RWPE2 (cell line): ENCODE measurements around the gene CTNND1.
A peak's percentile ranks its signal among the peaks of the same experiment; 100 is the strongest.

Source experiments
- ATAC-seq: fragments of 200-7000 bp; cut with Tn5 transposase; 3 replicates; pipeline ENCODE4 v1.9.1; 2021; ENCODE audit warnings: low read depth
- DNase-seq: peaks from one replicate; pipeline ENCODE4 v3.0.0-alpha.2; 2020; ENCODE audit warnings: low spot score
- H3K27ac ChIP-seq: fragments of 450-650 bp; 2 replicates; pipeline ENCODE4 v1.5.1; 2017; ENCODE audit warnings: mild to moderate bottlenecking; ENCODE audit not compliant: poor library complexity, severe bottlenecking
- H3K27me3 ChIP-seq: fragments of 250-450 bp; sonication (Bioruptor Pico); 2 replicates; pipeline ENCODE4 v1.5.1; 2021; ENCODE audit warnings: mild to moderate bottlenecking, moderate library complexity; ENCODE audit not compliant: insufficient read depth, poor library complexity, severe bottlenecking
- H3K36me3 ChIP-seq: fragments of 250-450 bp; sonication (Bioruptor Pico); 2 replicates; pipeline ENCODE4 v1.5.1; 2020; ENCODE audit warnings: low read depth, mild to moderate bottlenecking, moderate library complexity
- H3K4me1 ChIP-seq: fragments of 250-450 bp; sonication (Bioruptor Pico); 2 replicates; pipeline ENCODE4 v1.5.1; 2021; ENCODE audit warnings: mild to moderate bottlenecking, moderate library complexity; ENCODE audit not compliant: insufficient read depth, poor library complexity, severe bottlenecking
- H3K4me3 ChIP-seq: fragments of 250-450 bp; sonication (Bioruptor Pico); 2 replicates; pipeline ENCODE4 v1.5.1; 2021; ENCODE audit warnings: mild to moderate bottlenecking, moderate library complexity; ENCODE audit not compliant: severe bottlenecking
- H3K9me3 ChIP-seq: fragments of 250-450 bp; sonication (Bioruptor Pico); 2 replicates; pipeline ENCODE4 v1.5.1; 2021; ENCODE audit warnings: mild to moderate bottlenecking, moderate library complexity; ENCODE audit not compliant: severe bottlenecking
- CTCF ChIP-seq: fragments of 450-650 bp; IDR thresholded peaks from one replicate; pipeline ENCODE4 v1.5.1; 2017; ENCODE audit warnings: mild to moderate bottlenecking, moderate library complexity; ENCODE audit not compliant: poor library complexity, severe bottlenecking

Gene CTNND1

GRCh38 chr11:57776577-57777210, 15.1 kb downstream of the CTNND1 start:
- no peak for DNase-seq
- no peak for TF ChIP-seq CTCF
- Histone ChIP-seq H3K4me3 (no peak overlapping the region), H3K9me3 (no peaks in the 10 kb centered on the region), H3K27ac (peak overlapping the region; percentile 93), H3K36me3 (peaks cover 6% of the 10 kb centered on the region; the same call in 1 of the 2 replicates), H3K4me1 (peaks cover 94% of the 10 kb centered on the region), H3K27me3 (no peaks in the 10 kb centered on the region)
- ATAC-seq, result no peak

- DNase-seq (no peak), ATAC-seq (0 out of 3 replicates have a peak, but pooled peaks have one; percentile 3)
- H3K4me3 ChIP-seq, result no peak overlapping the region
- no peak for TF ChIP-seq CTCF
- no peaks in the 10 kb centered on the region for H3K27me3 ChIP-seq
- H3K9me3 ChIP-seq, result no peaks in the 10 kb centered on the region
- H3K27ac ChIP-seq, result peak overlapping the region; percentile 93
- H3K36me3 ChIP-seq, result peaks cover 15% of the 10 kb centered on the region; the same call in 1 of the 2 replicates
- H3K4me1 ChIP-seq, result peaks cover 94% of the 10 kb centered on the region
These were observed 16.3 kb downstream of the CTNND1 start for GRCh38 chr11:57777969-57778317.

- peaks cover 92% of the 10 kb centered on the region for H3K4me1 ChIP-seq
- peak overlapping the region; percentile 93 for H3K27ac ChIP-seq
- ATAC-seq, result peak; percentile 81
- TF ChIP-seq CTCF, result no peak
- no peak overlapping the region for H3K4me3 ChIP-seq
- H3K27me3 ChIP-seq, result no peaks in the 10 kb centered on the region
- DNase-seq, result peak; percentile 93
- peaks cover 16% of the 10 kb centered on the region; the same call in 1 of the 2 replicates for H3K36me3 ChIP-seq
- no peaks in the 10 kb centered on the region for H3K9me3 ChIP-seq
These were observed 16.9 kb downstream of the CTNND1 start for GRCh38 chr11:57778318-57779037.

- H3K4me1 ChIP-seq, result peaks cover 85% of the 10 kb centered on the region
- ATAC-seq (peak; percentile 40), DNase-seq (no peak)
- no peak for TF ChIP-seq CTCF
- H3K27ac ChIP-seq, result peak overlapping the region; percentile 93
- H3K27me3 ChIP-seq, result no peaks in the 10 kb centered on the region
- H3K9me3 ChIP-seq, result no peaks in the 10 kb centered on the region
- peaks cover 16% of the 10 kb centered on the region; the same call in 1 of the 2 replicates for H3K36me3 ChIP-seq
- H3K4me3 ChIP-seq, result no peak overlapping the region
These were observed 17.7 kb downstream of the CTNND1 start for GRCh38 chr11:57779276-57779675.
